22Rv1 (cell line): Measurements from ENCODE around the gene PLD1.

Experiments used
- CTCF ChIP-seq: fragments of 450-650 bp; IDR thresholded peaks from 2 replicates; pipeline ENCODE4 v1.5.1; 2017; ENCODE audit warnings: mild to moderate bottlenecking
- ZFX ChIP-seq: fragments of 450-650 bp; IDR thresholded peaks from 2 replicates; pipeline ENCODE4 v1.6.1; 2017; ENCODE audit warnings: antibody characterized with exemption, borderline replicate concordance

- no peak for TF ChIP-seq CTCF
- TF ChIP-seq ZFX = no peak
Measured at GRCh38 chr3:171845481-171846284, 35.4 kb upstream of the PLD1 start.
